Measurements from ENCODE around the gene MMS19.
"Not testable (repeated sequence)": the region's sequence is repeated elsewhere in the genome, so short reads cannot be mapped to it uniquely, and the experiment has no call there.

MMS19 gene

DNA sequence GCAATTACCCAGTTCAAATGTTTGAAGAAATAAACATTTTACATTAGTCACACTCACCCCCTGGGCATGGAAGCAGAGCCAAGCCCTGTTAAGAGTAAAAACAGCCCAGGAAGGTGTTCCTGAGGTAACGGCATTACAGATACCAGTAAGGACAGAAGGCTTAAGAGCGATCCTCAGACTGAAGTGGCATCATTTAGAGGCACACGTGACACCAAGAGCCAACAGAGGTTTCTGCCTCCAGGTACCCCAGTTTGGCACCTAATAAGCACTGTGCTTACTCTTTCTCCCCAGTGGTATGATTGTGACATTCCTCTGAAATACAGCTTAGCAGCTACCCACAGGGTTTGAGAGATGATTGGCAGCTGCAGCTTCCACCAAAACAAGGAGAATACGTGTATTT, 17.2 kb downstream of the MMS19 start:
- no peak for DNase-seq (ENCODE audit: low read depth)
- TF ChIP-seq, protein P1, sequence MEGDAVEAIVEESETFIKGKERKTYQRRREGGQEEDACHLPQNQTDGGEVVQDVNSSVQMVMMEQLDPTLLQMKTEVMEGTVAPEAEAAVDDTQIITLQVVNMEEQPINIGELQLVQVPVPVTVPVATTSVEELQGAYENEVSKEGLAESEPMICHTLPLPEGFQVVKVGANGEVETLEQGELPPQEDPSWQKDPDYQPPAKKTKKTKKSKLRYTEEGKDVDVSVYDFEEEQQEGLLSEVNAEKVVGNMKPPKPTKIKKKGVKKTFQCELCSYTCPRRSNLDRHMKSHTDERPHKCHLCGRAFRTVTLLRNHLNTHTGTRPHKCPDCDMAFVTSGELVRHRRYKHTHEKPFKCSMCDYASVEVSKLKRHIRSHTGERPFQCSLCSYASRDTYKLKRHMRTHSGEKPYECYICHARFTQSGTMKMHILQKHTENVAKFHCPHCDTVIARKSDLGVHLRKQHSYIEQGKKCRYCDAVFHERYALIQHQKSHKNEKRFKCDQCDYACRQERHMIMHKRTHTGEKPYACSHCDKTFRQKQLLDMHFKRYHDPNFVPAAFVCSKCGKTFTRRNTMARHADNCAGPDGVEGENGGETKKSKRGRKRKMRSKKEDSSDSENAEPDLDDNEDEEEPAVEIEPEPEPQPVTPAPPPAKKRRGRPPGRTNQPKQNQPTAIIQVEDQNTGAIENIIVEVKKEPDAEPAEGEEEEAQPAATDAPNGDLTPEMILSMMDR (conservative IDR thresholded peaks at IDR 0.05; ENCODE audit: low read depth, low read length), result no peak
- no peak overlapping the region for H3K4me3 ChIP-seq (ENCODE audit: low read length)

DNA sequence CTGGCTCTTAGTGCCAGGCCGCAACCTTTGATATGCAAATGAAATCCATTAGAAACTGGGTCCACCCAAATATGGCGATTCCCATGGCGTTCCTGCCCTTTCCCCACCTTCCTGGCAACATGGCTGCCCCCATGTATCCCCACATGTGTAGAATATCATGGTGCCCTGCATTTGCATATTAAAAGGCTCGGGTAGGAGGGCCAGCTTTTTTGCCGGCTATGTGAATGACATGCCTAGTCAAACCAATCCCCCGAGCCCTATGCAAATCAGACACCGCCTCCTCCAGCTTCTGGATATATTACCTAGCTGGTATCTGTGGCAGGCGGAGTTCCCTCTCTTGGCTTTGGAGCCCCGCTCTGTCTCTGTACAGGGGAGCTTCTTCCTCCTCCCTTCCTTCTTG, 18.3 kb downstream of the MMS19 start:
- TF ChIP-seq, protein P1 (conservative IDR thresholded peaks at IDR 0.05; ENCODE audit: low read depth, low read length), result no peak
- DNase-seq (ENCODE audit: low read depth), result no peak
- no peak overlapping the region for H3K4me3 ChIP-seq (ENCODE audit: low read length)

DNA sequence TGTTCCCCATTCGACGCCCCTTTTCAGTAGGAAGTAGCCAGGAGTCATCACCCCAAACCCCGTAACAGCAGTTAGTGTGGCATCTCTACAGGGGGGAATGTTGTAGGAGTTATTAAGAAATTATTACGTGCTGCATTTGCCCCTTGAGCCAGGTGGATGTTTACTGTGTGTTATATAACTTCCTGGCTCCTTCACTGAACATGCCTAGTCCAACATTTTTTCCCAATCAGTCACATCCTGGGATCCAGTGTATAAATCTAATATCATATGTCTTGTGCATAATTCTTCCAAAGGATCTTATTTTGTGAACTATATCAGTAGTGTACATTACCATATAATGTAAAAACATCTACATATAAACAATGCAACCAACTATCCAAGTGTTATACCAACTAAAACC, 18.8 kb downstream of the MMS19 start:
- H3K4me3 ChIP-seq (ENCODE audit: low read length); DNase-seq (ENCODE audit: low read depth): not testable (repeated sequence)

DNA sequence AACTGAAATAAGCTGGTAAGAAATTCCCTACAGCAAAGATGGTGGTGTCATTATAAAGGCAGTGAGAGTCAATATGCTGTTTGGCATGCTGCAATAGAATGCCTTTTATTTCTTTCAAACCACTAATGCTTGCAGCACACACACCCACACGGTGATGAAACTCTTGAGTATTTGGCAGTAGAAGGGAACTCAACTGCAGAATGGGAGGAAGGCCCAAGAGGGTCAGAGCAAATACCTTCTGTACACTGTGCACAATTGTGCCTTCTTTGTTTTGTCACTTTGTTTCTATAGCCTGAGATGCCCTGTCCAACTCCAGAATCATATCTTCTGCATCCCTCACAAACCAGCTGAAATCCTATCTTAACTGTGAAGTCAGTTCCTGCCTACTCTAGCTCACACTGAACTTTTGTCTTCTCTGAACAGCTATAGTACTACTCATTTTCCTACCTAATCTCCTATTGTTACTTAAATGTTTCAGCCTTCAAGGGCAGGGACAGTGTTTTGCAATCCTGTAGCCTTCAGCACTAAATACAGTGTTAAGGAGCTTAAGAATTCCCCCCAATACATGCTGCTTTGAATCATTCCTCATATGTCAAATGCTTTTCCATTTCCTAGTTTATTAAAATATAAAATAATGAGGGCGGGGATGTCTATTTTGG, 22.2 kb downstream of the MMS19 start:
- no peak overlapping the region for H3K4me3 ChIP-seq (ENCODE audit: low read length)
- TF ChIP-seq, protein P1 (conservative IDR thresholded peaks at IDR 0.05; ENCODE audit: low read depth, low read length), result no peak
- no peak for DNase-seq (ENCODE audit: low read depth)

DNA sequence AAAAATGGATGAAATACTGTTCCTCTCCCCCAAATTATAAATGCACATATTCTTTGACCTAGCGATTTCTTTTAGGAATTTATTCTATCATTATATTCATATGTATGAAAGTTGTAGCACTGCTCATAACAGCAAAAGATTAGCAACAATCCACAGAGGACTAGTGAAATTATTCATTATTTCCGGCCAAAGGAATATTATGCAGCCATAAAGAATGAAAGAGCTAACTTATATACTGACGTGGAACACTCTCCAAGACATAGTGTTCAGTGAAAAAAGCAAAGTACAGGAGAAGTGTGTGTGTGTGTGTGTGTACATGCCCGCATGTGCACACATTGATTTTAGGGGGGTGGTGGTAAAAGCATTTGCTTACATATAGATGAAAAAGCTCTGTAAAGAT, 23.3 kb downstream of the MMS19 start:
- H3K4me3 ChIP-seq (ENCODE audit: low read length), result no peak overlapping the region
- no peak for DNase-seq (ENCODE audit: low read depth)
- TF ChIP-seq, protein P1 (conservative IDR thresholded peaks at IDR 0.05; ENCODE audit: low read depth, low read length), result no peak

DNA sequence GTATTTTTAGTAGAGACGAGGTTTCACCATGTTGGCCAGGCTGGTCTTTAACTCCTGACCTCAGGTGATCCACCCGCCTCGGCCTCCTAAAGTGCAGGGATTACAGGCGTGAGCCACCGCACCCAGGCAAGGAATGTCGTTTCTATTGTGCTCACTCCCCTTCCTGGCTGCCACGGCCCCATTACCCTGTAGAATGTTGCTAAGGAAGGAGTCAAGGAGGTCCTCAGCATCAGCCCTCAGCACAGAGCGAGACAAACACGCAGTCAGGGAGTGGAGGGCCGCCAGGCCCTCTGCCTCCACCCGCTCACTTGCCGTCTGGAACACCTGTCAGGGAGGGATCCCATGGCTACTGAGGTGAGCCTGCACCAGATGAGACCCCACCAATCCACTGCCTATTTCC, 29.4 kb downstream of the MMS19 start:
- not testable (repeated sequence) for H3K4me3 ChIP-seq (ENCODE audit: low read length); DNase-seq (ENCODE audit: low read depth)

DNA sequence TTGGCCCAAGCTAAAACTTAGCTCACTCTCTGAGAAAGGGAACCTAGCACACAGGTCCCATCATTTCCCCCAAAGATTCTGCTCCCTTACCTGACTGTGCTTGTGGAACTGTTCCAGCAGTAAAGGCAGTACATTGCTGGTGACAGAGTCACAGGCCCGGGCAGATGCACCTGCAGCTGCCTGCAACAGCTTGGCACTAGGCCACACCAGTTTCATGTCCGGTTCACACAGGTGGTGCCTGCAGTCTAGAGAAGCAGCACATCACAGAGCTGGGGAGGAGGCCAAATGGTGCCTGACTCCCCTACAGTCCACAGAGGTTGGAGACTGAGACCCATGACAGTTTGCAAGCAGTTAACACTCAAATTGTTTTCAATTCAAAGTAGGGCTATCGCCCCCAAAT, 30.1 kb downstream of the MMS19 start:
- DNase-seq (ENCODE audit: low read depth), result no peak
- H3K4me3 ChIP-seq (ENCODE audit: low read length), result no peak overlapping the region
- TF ChIP-seq, protein P1 (conservative IDR thresholded peaks at IDR 0.05; ENCODE audit: low read depth, low read length), result no peak

DNA sequence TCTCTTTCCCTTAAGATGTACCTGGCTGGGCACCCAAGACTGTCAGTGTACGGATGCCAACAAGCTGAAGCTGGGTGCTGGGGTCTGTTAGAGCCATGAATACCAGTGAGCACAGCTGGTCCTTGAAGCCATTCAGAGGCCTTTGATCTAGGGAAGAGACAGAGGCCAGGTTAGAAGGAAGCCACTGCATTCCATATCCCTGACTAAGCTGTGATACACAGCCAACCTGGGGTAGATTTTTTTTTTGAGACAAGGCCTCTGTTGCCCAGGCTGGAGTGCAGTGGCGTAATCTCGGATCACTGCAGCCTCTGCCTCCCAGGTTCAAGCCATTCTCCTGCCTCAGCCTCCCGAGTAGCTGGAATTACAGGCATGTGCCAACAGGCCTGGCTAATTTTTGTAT, 31.5 kb downstream of the MMS19 start:
- no peak for DNase-seq (ENCODE audit: low read depth)
- TF ChIP-seq, protein P1 (conservative IDR thresholded peaks at IDR 0.05; ENCODE audit: low read depth, low read length), result no peak
- no peak overlapping the region for H3K4me3 ChIP-seq (ENCODE audit: low read length)
